Activated CD8-positive, alpha-beta memory T cell treated with anti-CD3 and anti-CD28 coated beads, Interleukin-2, amount 50 U/mL, for 48 hours (primary cell): ENCODE results near the gene RNF123.

ENCODE experiments used
- DNase-seq: peaks from one replicate; pipeline ENCODE4 v3.0.0-alpha.2; 2020

Gene RNF123

DNA sequence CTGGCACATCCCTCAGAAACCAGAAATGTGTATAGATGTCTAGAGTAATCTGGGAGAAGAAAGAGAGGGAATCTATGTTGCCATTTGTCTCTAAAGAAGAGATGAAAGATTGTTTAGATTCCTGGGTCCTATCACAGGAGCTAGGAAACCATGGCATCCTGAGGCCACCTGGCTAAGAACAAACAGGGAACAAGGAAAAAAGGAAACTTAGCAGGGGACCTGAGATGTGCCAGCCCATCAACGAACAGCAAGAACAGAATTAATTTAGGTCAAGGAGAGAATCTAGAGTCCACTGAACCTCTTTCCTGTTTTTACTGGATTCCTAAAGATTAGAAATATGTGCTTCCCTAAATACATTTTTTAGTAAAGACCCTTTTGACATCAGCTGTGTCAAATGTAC lies 66.7 kb downstream of the RNF123 start:
- no peak for DNase-seq

- peak; percentile 6 for DNase-seq
Measured at GRCh38 chr3:49757197-49757596, 67.8 kb downstream of the RNF123 start.

DNA sequence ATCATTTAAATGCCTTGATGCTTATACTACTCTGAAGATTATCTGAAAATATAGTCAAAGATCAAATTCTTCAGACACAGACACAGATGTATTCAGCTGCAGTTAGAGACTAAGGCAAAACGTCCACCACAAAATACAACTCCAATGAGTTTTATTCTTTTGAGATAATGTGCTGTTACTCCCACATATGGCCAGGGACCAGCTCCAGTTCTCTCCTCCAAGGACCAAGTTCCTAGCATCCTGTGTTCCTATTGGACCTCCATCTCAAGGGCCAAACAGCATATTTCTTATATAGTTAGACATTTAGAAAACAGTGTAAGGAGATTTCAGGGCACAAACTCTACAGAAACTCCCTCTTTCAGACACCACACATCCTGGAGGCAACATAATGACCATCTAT lies 69.9 kb downstream of the RNF123 start:
- DNase-seq: peak; percentile 7

GRCh38 chr3:49761661-49762060 lies 72.3 kb downstream of the RNF123 start:
- DNase-seq: peak; percentile 3

DNA sequence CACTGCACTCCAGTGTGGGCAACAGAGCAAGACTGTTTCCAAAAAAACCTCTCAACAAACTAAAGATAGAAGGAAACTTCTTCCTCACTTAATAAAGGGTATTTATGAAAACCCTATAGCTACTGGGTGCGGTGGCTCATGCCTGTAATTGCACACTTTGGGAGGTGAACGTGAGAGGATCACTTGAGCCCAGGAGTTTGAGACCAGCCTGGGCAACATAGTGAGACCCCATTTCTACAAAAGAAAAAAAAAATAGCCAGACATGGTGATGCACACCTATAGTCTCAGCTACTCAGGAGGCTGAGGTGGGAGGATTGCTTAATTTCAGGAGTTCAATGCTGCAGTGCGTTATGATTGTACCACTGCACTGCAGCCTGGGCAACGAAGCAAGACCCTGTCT lies 74.6 kb downstream of the RNF123 start:
- DNase-seq: peak; percentile 22

- DNase-seq: no peak
Measured at GRCh38 chr3:49769286-49769915, 80.0 kb downstream of the RNF123 start.

GRCh38 chr3:49769926-49770325 lies 80.6 kb downstream of the RNF123 start:
- peak; percentile 23 for DNase-seq
